ENCODE data around the gene ABCG2. TPM values are rescaled to one million over a fixed set of nuclear protein-coding genes. Genes with fewer than 3 reads are reported as not detected.
"Not testable (repeated sequence)": the region's sequence is repeated elsewhere in the genome, so short reads cannot be mapped to it uniquely, and the experiment has no call there.

The ABCG2 gene
- total and polyA plus RNA-seq, 12 donors, result 0.22 to 10.5 (median 3.6) TPM

DNA sequence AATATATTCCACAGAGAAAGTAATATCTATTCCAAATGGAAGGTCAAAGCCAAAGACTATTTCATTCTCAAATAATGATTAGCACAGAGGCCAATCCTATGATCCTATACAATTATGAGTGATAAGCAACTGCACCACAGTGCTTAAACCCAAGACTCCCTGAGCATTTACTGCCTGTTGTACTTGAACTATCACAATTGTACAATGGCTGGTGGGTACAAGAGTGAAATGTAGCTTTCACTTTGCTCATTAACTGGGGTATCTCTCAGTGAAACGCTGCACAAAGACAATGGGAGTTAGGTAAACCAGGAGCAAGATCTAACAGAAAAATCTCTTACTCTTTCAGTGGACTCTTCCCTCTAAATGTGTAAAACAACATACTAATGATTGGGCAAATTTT lies 24.3 kb downstream of the ABCG2 start:
- Histone ChIP-seq H3K4me3 (no peak overlapping the region), H3K36me3 (peaks cover 0 to 14% (median 0%) of the 10 kb centered on the region in 9 donors), H3K27ac (no peak overlapping the region), H3K9me3 (no peaks in the 10 kb centered on the region), H3K4me1 (no peaks in the 10 kb centered on the region), H3K27me3 (no peaks in the 10 kb centered on the region)
- no peak for DNase-seq
- ATAC-seq, result no peak
- 84 to 90% methylated on average over 1 of the region's 1 CpG for WGBS, 2 donors
- TF ChIP-seq, protein P1, sequence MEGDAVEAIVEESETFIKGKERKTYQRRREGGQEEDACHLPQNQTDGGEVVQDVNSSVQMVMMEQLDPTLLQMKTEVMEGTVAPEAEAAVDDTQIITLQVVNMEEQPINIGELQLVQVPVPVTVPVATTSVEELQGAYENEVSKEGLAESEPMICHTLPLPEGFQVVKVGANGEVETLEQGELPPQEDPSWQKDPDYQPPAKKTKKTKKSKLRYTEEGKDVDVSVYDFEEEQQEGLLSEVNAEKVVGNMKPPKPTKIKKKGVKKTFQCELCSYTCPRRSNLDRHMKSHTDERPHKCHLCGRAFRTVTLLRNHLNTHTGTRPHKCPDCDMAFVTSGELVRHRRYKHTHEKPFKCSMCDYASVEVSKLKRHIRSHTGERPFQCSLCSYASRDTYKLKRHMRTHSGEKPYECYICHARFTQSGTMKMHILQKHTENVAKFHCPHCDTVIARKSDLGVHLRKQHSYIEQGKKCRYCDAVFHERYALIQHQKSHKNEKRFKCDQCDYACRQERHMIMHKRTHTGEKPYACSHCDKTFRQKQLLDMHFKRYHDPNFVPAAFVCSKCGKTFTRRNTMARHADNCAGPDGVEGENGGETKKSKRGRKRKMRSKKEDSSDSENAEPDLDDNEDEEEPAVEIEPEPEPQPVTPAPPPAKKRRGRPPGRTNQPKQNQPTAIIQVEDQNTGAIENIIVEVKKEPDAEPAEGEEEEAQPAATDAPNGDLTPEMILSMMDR (IDR thresholded peaks at IDR 0.05), result no peak
- intact Hi-C loops (cut with DNase I), result no loop called here

DNA sequence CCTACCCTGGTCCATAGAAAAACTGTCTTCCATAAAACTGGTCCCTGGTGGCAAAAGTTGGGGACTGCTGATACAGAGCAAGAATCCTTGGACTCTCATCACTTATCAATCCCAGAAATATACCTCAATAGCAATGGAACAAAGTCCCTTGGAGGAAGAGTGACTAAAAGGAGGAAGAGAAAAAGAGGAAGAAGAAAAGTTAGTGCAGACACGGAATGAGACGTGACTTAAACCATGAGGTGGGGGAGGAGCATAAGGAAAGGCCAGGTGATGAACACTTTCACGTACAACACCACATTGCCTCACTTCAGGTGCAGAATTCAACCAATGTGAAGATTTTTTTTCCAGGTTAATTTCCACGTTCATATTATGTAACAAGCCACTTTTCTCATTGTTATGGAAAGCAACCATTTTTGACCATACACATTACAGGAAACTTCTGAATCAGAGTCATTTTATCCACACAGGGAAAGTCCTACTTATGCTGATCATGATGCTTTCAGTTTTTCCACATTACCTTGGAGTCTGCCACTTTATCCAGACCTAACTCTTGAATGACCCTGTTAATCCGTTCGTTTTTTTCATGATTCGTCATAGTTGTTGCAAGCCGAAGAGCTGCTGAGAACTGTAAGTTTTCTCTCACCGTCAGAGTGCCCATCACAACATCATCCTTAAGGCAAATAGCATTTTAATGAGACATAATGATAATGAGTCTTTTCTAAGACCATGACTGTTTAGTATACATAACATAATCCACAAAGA lies 27.7 kb downstream of the ABCG2 start:
- Histone ChIP-seq H3K9me3 (peaks cover 0 to 14% (median 0%) of the 10 kb centered on the region in 11 donors), H3K36me3 (peaks cover 0 to 14% (median 0%) of the 10 kb centered on the region in 9 donors), H3K4me3 (no peak overlapping the region), H3K27me3 (no peaks in the 10 kb centered on the region), H3K27ac (no peak overlapping the region), H3K4me1 (no peaks in the 10 kb centered on the region)
- ATAC-seq (no peak), DNase-seq (no peak)
- intact Hi-C loops (cut with DNase I), result no loop called here
- WGBS, 2 donors, result 91 to 94% methylated on average over 9 of the region's 9 CpGs
- TF ChIP-seq, protein P1 (IDR thresholded peaks at IDR 0.05), result no peak

DNA sequence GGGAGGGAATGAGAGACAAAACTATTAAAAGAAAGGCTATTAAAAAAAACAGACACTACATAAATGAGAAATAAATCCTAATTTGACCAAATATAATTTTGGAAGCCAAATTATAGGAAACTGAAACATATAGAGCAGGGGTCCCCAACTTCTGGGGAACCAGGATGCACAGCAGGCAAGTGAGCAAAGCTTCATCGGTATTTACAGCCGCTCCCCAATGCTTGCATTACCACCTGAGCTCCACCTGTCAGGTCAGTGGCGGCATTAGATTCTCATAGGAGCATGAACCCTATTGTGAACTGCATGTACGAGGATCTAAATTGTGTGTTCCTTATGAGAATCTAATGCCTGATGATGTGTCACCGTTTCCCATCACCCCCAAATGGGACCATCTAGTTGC lies 28.4 kb downstream of the ABCG2 start:
- intact Hi-C loops (cut with DNase I), result no loop called here
- peaks cover 0 to 14% (median 0%) of the 10 kb centered on the region in 9 donors for H3K36me3 ChIP-seq
- no peak for DNase-seq
- no peak for ATAC-seq
- H3K4me3 ChIP-seq, result no peak overlapping the region
- H3K9me3 ChIP-seq, result peaks cover 0 to 15% (median 0%) of the 10 kb centered on the region in 11 donors
- no peak overlapping the region for H3K27ac ChIP-seq
- TF ChIP-seq, protein P1 (IDR thresholded peaks at IDR 0.05), result no peak
- H3K4me1 ChIP-seq, result no peaks in the 10 kb centered on the region
- WGBS, 2 donors, result 95 to 96% methylated on average over 5 of the region's 5 CpGs
- H3K27me3 ChIP-seq, result no peaks in the 10 kb centered on the region

DNA sequence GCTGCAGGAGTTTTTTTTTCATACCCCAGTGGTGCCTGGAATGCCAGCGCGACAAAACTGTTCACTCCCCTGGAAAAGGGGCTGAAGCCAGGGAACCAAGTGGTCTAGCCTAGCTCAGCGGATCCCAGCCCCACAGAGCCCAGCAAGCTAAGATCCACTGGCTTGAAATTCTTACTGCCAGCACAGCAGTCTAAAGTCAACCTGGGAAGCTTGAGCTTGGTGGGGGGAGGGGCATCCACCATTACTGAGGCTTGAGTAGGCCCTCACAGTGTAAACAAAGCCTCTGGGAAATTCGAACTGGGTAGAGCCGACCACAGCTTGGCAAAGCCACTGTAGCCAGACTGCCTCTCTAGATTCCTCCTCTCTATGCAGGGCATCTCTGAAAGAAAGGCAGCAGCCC lies 36.2 kb downstream of the ABCG2 start:
- ATAC-seq; H3K4me3 ChIP-seq; intact Hi-C loops (cut with DNase I); DNase-seq; H3K27me3 ChIP-seq; H3K4me1 ChIP-seq; H3K27ac ChIP-seq: not testable (repeated sequence)
- Histone ChIP-seq H3K36me3 (peaks cover 0 to 19% (median 0%) of the 10 kb centered on the region in 9 donors), H3K9me3 (peaks cover 0 to 30% (median 10%) of the 10 kb centered on the region in 11 donors)
- WGBS, 2 donors, result 82% methylated on average over 5 of the region's 5 CpGs

DNA sequence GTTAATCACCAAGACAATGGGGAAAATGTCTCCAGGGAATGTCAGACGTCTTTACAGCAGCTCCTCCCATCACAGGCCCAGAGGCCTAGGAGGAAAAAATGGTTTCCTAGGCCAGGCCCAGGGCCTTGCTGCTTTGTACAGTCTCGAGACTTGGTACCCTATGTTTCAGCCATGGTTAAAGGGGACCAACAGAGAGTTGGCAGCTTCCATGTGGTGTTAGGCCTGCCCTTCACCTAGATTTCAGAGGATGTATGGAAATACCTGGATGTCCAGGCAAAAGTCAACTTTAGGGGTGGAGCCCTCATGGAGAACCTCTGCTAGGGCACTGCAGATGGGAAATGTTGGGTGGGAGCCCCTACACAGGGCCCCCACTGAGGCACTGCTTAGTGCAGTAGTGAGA lies 38.5 kb downstream of the ABCG2 start:
- ATAC-seq, result no peak
- H3K9me3 ChIP-seq, result peaks cover 0 to 22% (median 10%) of the 10 kb centered on the region in 11 donors
- no peak overlapping the region for H3K4me3 ChIP-seq
- no peaks in the 10 kb centered on the region for H3K27me3 ChIP-seq
- DNase-seq, result no peak
- TF ChIP-seq, protein P1 (IDR thresholded peaks at IDR 0.05), result no peak
- intact Hi-C loops (cut with DNase I), result no loop called here
- H3K27ac ChIP-seq, result no peak overlapping the region
- H3K4me1 ChIP-seq, result no peaks in the 10 kb centered on the region
- peaks cover 0 to 19% (median 0%) of the 10 kb centered on the region in 9 donors for H3K36me3 ChIP-seq
- 71 to 83% methylated on average over 2 of the region's 2 CpGs for WGBS, 2 donors
